ENCODE data around the gene ARHGAP8.

Gene ARHGAP8

DNA sequence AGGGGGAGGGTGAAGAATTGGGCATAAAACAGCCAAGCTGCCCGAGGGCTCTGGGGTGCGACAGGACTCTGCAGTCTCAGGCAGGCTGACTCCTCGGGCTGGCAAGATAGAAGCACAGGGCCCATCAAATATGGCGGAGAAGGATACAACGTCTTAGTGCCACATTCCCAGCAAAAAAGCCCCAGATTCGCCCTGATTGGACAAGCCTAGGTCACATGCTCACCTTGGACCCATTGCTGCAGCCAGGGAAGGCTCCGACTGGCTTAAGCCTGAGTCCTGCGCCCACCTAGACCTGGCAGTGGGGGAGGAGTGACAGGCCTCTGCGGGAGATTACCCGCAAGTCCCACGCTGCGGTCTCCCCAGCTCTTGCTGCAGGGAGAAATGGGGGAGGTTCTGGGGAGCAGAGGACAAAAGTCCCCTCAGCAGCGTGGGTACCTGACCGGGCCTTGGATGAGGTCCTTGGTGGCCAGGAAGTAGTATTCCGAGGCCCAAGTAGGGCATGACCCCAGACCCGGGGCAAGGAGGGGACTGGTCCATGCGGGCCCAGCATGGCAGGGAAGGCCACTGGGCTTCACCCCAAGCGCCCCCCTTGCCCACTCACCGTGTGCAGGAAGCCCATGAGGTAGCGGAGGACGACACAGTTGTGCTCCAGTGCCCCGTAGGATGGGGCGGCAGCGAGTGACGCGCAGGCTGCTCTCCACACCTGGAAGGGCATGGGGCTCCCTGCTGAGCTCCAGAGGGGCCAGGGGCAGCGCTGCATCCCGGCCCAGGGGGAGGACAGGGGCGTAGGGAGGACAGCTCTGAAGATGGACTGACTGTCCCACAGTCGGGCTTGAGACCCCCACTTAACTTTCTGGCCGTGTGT, 113.0 kb downstream of the ARHGAP8 start:
- no peak for DNase-seq

DNA sequence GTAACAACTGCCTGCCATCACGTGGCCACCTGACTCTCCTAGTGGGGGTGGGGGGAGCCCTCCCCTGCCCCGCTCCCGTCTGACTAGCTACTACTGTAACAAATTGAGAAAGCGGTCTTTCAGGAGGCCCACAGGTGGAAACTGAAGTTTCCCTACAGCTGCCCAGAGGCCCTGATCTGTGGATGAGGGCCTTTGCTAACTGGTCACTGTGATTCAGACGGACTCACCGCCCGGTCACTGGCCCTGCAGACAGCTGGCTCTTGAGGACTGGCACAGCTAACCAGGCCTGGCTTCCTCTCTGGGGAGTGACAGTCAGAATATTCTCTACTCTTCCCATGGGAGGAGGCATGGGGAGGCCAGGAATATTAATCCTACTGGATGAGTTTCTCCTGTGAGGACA, 116.8 kb downstream of the ARHGAP8 start:
- no peak for DNase-seq

- no peak for DNase-seq
Observed at GRCh38 chr22:44870021-44870420, 117.6 kb downstream of the ARHGAP8 start.

DNA sequence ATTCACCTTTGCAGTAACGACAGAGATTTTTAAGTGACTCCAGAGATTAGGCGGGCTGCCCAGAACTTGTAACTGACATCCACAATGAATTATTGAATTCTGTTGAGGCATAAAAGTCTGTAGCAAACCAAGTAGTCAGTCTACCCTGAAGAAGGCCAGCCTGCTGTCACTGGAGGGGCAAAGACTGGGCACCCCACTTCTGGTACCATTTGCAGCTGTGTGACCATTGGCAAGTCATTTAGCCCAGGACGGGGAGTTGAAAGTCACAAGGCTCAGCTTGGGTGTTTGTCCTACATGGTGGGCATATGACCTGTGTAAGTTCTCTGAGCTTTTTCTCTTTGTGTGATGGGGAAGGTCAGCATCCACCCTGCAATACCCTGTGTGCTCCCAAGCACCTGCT, 119.4 kb downstream of the ARHGAP8 start:
- no peak for DNase-seq

DNA sequence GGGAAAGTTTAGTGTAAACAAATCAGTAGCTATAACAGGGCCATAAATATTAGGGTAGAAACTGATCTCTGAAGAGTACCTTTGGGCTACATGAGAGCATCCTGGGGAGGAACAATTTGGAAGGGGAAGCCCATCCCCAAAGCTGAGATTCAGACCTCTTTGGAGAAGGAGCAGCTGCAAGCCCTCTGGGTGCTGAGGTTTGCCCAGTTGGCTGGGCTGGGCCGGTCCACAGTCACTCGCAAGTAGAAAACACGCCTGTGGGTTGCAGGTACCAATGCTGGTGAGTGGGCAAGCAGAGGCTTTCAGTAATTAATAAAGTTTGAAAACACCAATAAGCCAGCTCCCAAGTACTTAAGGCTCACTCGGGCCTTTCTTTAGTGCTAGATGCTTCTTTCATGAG, 124.5 kb downstream of the ARHGAP8 start:
- DNase-seq: no peak

- no peak for DNase-seq
Observed at GRCh38 chr22:44878483-44879300, 126.3 kb downstream of the ARHGAP8 start.

- no peak for DNase-seq
Observed at GRCh38 chr22:44879301-44879680, 126.9 kb downstream of the ARHGAP8 start.

GRCh38 chr22:44880610-44881290, 128.4 kb downstream of the ARHGAP8 start:
- no peak for DNase-seq

DNA sequence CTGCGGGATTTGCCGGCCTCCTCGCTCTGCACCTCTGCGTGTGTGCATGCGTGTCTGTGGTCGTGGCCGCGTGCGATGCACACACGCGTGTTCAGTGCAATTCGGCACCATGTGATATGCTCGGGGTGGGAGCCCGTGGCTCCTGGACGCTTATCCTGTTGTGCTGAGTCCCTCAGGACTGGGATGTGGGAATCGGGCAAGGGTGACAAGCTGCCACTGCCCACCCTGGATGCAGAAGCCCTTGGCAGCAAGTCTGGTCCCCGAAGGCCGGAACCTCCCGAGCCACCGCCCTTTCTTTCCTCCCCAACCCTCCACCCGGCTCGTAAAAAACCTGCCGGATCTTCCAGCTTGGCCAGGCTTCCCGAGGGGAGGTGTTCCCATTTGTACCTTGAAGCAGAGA, 129.2 kb downstream of the ARHGAP8 start:
- DNase-seq: no peak

- no peak for DNase-seq
Observed at GRCh38 chr22:44882226-44882905, 130.0 kb downstream of the ARHGAP8 start.

- DNase-seq: no peak
Observed at GRCh38 chr22:44883011-44883421, 130.6 kb downstream of the ARHGAP8 start.

DNA sequence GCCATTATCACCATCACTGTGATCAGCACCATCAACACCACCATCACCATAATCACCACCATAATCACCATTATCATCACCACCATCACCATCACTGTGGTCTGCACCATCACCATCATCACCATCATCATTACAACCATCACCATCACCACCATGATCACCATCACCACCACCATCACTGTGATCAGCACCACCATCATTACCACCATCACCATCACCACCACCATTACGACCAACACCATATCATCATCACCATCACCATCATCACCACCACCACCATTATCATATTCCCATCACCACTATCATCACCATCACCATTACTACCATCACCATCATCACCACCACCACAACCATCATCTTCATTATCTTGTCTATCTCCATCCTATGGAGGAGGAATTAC, 132.2 kb downstream of the ARHGAP8 start:
- no peak for DNase-seq

- DNase-seq: no peak
Observed at GRCh38 chr22:44884968-44885805, 132.8 kb downstream of the ARHGAP8 start.

DNA sequence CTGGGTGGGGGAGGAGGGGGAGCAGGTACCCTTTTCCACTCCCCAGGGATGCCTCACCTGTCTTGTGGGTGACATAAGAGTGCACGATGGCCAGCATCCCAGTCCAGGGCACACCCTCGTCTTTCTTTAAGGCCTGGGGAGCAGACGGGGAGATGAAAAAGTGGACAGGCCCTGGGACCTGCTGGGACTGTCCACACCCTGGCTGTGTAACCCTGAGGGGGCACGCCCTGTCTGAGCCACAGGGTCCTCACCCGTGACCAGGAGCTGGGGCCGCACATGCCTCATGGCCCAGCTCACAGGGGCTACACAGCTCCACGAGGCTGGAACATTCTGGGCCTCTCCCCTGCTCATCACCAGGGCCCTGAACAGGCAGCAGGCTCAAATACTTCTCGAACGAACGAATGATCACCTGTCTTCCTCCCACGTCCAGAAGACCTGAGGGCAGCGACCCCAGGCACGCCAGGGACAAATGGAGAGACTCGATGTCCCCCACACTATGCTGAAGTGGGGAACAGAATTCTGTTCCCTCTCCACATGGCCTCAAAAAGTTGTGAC, 133.5 kb downstream of the ARHGAP8 start:
- DNase-seq: no peak

- no peak for DNase-seq
Observed at GRCh38 chr22:44887941-44888366, 135.6 kb downstream of the ARHGAP8 start.

DNA sequence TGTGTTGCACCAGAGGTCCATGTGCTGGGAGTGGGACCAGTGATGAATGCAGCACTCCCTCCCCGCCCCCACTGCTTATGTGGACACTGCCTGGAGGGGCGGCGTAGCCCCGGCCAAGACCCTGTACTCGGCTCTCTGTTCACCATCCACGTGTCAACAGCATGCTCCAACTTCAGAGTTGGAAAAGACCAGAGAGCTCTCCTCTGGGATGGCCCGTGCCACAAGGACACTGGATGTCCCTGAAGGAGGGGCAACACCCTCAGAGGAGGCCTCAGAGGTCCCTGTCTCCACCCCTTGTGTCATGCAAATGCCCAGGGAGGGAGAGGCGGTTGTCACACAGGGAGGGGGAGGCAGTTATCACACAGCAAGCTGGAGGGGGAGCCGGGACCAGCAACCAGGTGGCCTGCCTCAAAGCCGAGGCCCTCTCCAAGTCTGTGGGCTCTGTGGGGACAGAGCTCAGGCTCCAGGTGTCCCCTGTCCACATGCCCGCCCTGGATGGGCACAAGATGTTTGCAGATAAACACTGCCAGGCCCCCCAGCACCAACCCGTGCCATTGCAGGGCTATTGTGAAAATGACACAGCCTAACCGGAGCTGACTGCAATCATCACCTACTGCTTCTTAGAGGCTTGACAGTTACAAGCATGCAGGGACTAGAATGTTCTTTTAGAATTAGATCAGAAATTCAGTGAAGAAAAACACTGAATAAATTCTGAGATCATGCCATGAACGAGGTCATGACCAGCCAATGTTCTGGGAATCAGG, 136.3 kb downstream of the ARHGAP8 start:
- DNase-seq: no peak

DNA sequence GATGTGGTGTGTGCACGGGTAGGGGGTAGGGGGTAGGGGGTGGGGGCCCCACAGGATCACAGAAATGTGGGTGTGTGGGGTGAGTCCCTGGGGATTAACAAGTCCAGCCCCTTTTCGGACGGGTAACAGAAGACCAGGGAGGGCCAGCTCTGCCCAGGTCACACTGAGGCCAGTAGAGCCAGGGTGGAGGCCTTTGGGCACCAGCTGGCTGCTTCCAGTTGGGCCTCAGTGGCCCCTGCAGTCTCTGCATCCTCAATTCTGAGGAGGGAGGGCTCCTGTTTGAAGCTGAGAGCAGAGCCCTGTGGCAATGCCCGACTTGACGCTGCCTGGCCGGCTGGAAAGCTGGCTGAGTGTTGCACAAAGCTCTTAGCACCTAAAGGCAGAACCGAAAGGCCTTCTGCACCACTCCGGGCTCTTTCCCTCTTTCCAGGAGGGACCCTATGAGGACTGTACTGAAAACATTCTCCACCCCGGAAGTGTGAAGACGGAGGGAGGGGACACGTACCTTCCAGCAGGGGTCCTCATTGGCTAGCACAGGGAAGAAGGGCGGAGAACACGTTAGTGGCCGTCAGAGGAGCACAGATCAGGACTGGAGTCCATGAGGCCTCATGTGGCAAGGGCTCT, 137.0 kb downstream of the ARHGAP8 start:
- no peak for DNase-seq

- no peak for DNase-seq
Observed at GRCh38 chr22:44890416-44891292, 138.3 kb downstream of the ARHGAP8 start.

GRCh38 chr22:44891293-44891747, 138.9 kb downstream of the ARHGAP8 start:
- DNase-seq: no peak
